ENCODE results near the gene S100A8.

- TF ChIP-seq EZH2 (IDR thresholded peaks at IDR 0.05; ENCODE audit: insufficient read depth, poor library complexity, severe bottlenecking) (no peak), EZH2phosphoT487 (IDR thresholded peaks at IDR 0.05; ENCODE audit: insufficient read depth, low read depth) (no peak)
Observed at GRCh38 chr1:153404086-153404635, 13.3 kb upstream of the S100A8 start.
